GM18907 (cell line): ENCODE data around the gene RPE65.
"Not testable (repeated sequence)": the region's sequence is repeated elsewhere in the genome, so short reads cannot be mapped to it uniquely, and the experiment has no call there.

Experiments
- ATAC-seq: cut with Tn5 transposase; IDR thresholded peaks from one replicate; pipeline ENCODE4 v1.9.1; 2021; ENCODE audit warnings: mild to moderate bottlenecking, moderate library complexity; ENCODE audit not compliant: unreplicated experiment

RPE65 gene

DNA sequence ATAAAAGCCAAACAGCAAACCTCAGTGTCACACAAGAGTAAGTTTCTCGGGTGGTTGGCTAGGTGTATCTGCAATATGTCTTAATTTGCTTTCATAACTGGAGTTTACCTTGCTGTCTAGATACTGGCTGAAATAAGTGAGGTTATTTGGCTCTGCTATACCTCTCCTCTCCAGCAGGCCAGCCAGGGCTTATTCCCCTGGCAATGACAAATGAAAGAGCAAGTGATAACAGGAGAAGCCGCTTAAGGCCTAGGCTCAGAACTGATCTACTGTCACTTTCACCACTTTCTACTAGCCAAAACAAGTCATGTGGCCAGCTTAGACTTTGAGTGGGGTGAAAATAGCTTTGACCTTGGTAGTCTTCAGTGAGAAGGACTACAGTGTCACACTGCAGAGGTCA is 4.8 kb upstream of the RPE65 start:
- peak; percentile 69 for ATAC-seq

DNA sequence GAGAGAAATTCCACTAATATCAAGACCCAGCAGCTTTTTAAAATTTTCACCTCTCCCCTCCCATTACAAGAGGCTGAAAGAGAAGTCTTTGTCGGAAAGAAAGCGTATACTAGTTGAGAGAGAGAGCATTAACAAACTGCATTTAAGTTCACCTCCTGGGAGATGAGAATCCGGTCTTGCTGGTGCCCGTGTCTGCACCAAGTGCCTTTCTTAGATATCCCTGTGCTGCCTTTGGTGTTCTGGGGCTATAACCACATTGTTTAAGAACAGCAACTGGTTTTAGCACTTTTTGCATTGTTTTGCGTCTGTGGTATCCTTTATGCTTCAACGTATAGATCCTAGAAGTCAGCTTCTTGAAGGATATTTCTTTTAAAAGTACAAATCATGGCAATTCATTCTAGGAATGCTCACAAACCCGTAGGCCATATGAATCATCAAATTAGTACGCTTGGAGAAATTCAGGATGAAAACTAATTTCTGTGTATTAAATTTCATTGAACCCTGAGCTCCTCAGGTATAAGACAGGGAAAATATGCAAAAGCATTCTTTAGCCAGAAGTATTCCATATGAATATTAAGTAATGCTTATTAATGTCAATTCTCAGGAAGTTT is 3.4 kb upstream of the RPE65 start:
- ATAC-seq = no peak

GRCh38 chr1:68448365-68448764 is 1.4 kb downstream of the RPE65 start:
- ATAC-seq = no peak

DNA sequence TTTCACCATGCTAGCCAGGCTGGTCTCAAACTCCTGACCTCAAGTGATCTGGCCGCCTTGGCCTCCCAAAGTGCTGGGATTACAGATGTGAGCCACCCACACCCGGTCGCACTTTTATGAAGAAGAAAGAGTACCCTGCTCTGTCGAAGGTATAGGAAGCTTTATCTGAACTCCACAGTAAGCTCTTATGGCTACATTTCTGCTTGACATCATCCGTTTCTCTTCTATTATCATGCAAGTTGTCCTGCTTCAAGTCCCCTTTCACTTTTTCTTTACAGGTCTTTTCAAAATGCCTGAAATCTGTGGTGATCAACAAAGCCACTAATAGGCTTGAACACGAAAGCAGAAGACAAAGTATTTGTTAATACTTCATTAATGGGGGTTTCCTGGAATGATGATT is 4.0 kb downstream of the RPE65 start:
- ATAC-seq = no peak

GRCh38 chr1:68442822-68443556 is 6.8 kb downstream of the RPE65 start:
- ATAC-seq = peak; percentile 93

DNA sequence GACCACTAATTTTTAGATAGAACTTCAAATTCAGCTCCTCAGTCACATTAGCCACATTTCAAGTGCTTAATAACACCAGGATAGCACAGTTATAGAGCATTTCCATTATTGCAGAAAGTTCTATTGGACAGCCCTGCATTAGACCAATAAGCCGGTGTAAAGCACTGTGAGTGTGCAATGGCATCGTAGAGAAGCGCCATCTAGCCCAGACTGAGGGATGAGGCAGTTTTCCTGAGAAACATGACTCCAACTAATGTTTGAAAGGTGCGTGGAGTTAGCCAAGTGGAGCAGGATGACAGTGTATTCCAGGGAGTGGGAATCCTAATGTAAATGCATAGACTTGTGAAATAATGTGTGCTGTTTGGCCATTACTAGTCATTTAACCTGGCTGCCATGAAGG is 7.7 kb downstream of the RPE65 start:
- no peak for ATAC-seq

- no peak for ATAC-seq
These were observed 11.4 kb downstream of the RPE65 start for GRCh38 chr1:68438310-68438709.

DNA sequence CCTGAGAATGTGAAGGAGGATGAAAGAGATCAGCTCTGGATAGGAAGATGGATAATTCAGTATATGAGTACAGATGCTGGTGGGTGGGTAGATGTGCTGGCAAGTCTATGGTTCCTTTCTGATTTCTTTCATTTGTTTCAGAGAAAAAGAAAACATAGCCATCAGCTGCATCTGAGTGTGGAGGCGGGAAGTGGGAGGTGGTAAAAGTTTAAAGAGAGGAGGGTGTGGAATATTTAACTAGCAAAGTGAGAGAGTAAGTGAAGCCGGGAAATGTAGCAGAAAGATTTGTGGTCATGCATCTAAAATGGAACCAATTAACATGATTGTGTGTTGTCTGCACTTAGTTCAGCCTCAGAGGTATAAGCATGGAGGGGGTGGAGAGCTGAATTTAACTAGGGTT is 16.4 kb downstream of the RPE65 start:
- ATAC-seq = no peak

GRCh38 chr1:68431076-68431475 is 18.7 kb downstream of the RPE65 start:
- no peak for ATAC-seq

- no peak for ATAC-seq
These were observed 20.4 kb downstream of the RPE65 start for GRCh38 chr1:68429233-68429808.

DNA sequence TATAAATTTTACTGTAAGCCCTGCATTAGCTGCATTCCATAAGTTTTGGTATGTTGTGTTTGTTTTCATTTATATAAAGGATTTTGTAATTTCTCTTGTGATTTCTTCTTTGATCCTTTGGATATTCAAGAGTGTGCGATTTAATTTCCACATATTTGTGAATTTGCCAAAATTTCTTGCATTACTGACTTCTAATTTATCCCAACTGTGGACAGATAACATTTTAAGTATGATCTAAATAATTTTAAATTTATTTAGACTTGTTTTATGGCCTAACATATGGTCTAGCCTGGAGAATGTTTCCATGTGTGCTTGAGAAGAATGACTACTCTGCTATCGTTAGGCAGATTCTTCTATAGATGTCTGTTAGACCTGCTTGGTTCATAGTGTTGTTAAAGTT is 23.2 kb downstream of the RPE65 start:
- ATAC-seq = no peak

- ATAC-seq = no peak
These were observed 28.4 kb downstream of the RPE65 start for GRCh38 chr1:68421350-68421749.

DNA sequence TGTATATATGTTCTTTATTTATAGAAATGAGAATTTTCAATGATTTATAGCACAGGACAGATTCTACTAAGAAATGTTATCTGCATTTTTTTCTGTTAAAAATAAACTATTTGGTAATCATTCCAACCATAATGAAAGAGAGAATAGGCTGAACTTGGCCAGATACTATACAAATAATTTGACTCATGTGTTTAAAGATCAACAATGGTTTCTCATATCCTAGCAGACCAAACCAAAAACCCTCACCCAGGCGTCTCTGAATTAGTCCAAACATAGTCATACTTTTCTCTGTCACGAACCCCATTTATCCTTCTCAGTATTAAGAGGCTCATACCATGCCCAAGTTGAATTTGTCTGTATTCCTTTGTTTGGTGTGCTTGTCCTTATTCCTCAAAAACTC is 40.3 kb downstream of the RPE65 start:
- ATAC-seq = no peak

- no peak for ATAC-seq
These were observed 48.2 kb downstream of the RPE65 start for GRCh38 chr1:68401506-68401905.

- not testable (repeated sequence) for ATAC-seq
These were observed 54.2 kb downstream of the RPE65 start for GRCh38 chr1:68395575-68395974.

DNA sequence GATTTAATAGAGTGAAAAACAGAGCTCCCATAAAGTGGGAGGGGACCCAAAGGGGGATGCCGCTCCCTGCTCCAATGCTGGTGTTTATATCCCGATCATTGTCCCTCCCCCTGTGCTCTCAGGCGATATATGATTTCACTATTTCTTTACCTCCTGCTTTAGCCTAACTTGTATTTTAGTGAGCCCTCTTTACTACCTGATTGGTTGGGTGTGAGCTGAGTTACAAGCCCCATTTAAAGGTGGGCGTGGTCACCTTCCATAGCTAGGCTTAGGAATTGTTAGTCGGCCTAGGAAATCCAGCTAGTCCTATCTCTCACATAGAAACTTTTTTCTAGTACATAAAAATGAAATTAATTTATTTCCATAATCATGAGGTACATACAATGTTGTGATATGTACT is 57.3 kb downstream of the RPE65 start:
- ATAC-seq = not testable (repeated sequence)

DNA sequence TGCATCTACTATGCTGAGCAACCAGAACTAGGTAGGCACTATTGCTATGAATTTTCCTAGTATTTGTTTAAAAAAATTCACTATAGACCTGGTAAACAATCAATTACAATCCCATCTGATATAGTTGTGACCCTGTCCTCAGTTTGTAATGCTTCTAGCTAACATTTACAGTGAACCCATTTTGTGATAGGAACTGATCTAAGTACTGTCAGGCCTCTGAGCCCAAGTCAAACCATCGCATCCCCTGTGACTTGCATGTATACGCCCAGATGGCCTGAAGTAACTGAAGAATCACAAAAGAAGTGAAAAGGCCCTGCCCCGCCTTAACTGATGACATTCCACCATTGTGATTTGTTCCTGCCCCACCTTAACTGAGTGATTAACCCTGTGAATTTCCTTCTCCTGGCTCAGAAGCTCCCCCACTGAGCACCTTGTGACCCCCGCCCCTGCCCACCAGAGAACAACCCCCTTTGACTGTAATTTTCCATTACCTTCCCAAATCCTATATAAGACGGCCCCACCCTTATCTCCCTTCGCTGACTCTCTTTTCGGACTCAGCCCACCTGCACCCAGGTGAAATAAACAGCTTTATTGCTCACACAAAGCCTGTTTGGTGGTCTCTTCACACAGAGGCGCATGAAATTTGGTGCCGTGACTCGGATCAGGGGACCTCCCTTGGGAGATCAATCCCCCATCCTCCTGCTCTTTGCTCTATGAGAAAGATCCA is 63.8 kb downstream of the RPE65 start:
- not testable (repeated sequence) for ATAC-seq

DNA sequence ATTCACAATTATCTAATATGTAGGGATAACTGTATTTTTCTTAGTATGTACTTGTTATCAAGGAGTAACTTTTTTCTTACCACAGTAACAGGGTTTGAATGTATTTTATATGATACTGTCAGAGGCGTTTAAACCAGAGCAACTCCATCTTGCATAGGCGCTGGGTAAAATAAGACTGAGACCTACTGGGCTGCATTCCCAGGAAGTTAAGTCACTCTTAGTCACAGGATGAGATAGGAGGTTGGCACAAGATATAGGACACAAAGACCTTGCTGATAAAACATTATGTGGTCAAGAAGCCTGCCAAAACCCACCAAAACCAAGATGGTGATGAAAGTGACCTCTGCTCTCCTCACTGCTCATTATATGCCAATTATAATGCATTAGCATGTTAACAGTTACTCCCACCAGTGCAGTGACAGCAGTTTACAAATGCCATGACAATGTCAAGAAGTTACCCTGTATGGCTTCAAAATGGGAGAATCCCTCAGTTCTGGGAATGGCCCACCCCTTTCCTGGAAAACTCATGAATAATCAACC is 64.8 kb downstream of the RPE65 start:
- no peak for ATAC-seq

DNA sequence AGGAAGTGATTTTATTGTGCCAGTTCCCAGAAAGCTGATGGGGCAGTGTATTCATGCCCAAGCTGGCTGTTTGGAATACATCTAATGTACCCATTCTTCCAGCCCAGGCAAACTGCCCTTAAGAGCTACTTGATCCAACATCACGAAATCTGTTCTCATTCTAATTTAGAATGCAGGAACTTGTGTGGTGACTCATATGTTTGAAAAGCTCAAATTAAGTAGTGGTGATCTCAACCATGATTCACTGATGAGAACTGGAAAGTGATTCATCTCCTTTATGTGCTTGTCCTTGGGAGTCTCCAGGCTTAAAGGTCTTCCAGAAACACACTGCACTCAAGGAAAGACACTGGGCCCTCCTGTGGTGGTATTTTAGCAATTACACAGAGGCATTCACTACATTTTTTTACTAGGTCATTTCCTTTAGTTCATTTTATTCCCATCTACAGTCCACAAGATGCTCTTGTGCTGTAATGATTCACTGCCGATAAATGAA is 65.4 kb downstream of the RPE65 start:
- no peak for ATAC-seq

DNA sequence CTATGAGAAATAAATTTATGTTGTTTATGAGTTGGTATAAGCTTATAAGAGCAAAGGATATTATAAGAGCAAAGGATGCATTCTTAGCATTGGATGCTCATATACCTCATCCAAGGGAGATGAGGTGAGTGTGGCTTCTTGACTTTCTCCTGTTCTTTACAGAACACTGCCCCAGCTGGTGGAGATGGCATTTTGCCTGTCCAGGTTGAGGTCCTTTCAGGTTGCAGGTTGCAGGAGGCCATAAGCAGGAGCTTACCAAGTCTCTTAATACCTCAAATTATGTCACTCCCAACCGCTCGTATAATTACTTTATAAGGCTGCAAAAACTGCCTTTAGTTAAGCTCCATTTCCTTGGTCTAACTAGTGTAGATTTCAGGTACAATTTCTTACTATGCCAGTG is 66.7 kb downstream of the RPE65 start:
- ATAC-seq = no peak

GRCh38 chr1:68379085-68379478 is 70.7 kb downstream of the RPE65 start:
- no peak for ATAC-seq
